ENCODE results near the gene CNTNAP5. TPM values are rescaled to one million over a fixed set of nuclear protein-coding genes. Genes with fewer than 3 reads are reported as not detected.

CNTNAP5 gene
- total RNA-seq, 1 experiment from 2014 or later = 0.48 TPM

DNA sequence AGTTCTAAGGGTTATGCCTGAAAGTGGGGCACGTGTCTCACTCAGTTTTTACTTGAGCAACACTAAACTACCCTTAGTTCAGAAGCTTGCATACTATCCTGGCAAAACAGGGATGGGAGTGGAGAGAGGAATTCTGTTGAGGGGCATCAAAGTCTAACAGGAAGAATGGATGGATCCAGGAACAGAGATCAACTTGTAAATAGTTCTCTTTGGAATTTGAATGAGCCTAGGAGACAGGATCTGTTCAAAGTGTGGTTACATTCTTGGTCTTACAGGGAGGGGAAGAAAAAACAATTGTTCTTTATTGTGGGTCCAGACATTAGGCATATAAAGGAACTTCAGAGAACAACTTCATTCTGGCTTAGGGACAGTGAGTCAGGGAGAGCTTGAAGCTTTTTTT is 560.2 kb downstream of the CNTNAP5 start:
- Histone ChIP-seq H2AFZ (ENCODE audit: low read length) (no peak overlapping the region), H3K4me1 (ENCODE audit: insufficient read depth, low read length) (no peaks in the 10 kb centered on the region; the same call in 1 of the 2 replicates), H3K4ac (ENCODE audit: low read depth, low read length) (no peak overlapping the region), H3K27ac (ENCODE audit: insufficient read length, low read depth, low read length) (no peak overlapping the region), H3K27me3 (ENCODE audit: insufficient read depth, low read length) (no peaks in the 10 kb centered on the region), H2BK120ac (ENCODE audit: low read depth, low read length, poor library complexity, severe bottlenecking) (no peak overlapping the region), H4K5ac (ENCODE audit: insufficient read length, low read depth, low read length) (no peak overlapping the region), H3K9me3 (ENCODE audit: control insufficient read depth, low read depth, low read length) (no peaks in the 10 kb centered on the region), H3K9ac (ENCODE audit: extremely low read depth, insufficient read length, low read length) (no peak overlapping the region), H3K56ac (ENCODE audit: insufficient read length, low read depth, low read length) (no peak overlapping the region), H3K79me2 (ENCODE audit: insufficient read depth, low read length) (no peaks in the 10 kb centered on the region), H4K8ac (replicated peaks; ENCODE audit: insufficient read length, low read depth, low read length) (no peak overlapping the region), H2AK5ac (ENCODE audit: insufficient read length, low read length) (no peak overlapping the region), H2BK5ac (ENCODE audit: insufficient read length, low read length) (no peak overlapping the region), H3K23me2 (ENCODE audit: insufficient read length, low read depth, low read length, poor library complexity, severe bottlenecking) (no peaks in the 10 kb centered on the region), H3T11ph (ENCODE audit: low read length) (no peak overlapping the region), H2BK15ac (ENCODE audit: low read depth, low read length) (no peak overlapping the region), H3K79me1 (ENCODE audit: insufficient read depth, low read depth, low read length, poor library complexity, severe bottlenecking) (no peaks in the 10 kb centered on the region), H3K4me2 (ENCODE audit: insufficient read depth, insufficient read length, low read length) (no peak overlapping the region), H3K14ac (ENCODE audit: insufficient read depth, low read length) (no peak overlapping the region), H2BK20ac (ENCODE audit: low read depth, low read length, poor library complexity, severe bottlenecking) (no peak overlapping the region), H3K18ac (ENCODE audit: insufficient read length, low read depth, low read length) (no peak overlapping the region), H4K91ac (ENCODE audit: insufficient read length, low read depth, low read length) (no peak overlapping the region), H3K23ac (ENCODE audit: insufficient read length, low read depth, low read length) (no peak overlapping the region), H2BK12ac (ENCODE audit: insufficient read length, low read depth, low read length) (no peak overlapping the region), H4K20me1 (ENCODE audit: control insufficient read depth, insufficient read depth, insufficient read length) (no peaks in the 10 kb centered on the region)
- Mint-ChIP-seq H3K4me1 (peaks cover 18 to 24% of the 10 kb centered on the region in 2 experiments), H3K27me3 (ENCODE audit: low read depth) (no peaks in the 10 kb centered on the region), H3K27ac (no peak overlapping the region), H3K9me3 (peaks cover 0 to 2% of the 10 kb centered on the region in 2 experiments; a peak in 1 of 5 replicates), H3K4me3 (no peak overlapping the region), H3K36me3 (ENCODE audit: insufficient read depth in 1 of 3, low read depth in 3 of 3) (no peaks in the 10 kb centered on the region; a peak in 1 of 7 replicates)
- TF ChIP-seq, protein P1, sequence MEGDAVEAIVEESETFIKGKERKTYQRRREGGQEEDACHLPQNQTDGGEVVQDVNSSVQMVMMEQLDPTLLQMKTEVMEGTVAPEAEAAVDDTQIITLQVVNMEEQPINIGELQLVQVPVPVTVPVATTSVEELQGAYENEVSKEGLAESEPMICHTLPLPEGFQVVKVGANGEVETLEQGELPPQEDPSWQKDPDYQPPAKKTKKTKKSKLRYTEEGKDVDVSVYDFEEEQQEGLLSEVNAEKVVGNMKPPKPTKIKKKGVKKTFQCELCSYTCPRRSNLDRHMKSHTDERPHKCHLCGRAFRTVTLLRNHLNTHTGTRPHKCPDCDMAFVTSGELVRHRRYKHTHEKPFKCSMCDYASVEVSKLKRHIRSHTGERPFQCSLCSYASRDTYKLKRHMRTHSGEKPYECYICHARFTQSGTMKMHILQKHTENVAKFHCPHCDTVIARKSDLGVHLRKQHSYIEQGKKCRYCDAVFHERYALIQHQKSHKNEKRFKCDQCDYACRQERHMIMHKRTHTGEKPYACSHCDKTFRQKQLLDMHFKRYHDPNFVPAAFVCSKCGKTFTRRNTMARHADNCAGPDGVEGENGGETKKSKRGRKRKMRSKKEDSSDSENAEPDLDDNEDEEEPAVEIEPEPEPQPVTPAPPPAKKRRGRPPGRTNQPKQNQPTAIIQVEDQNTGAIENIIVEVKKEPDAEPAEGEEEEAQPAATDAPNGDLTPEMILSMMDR (conservative IDR thresholded peaks at IDR 0.05) = no peak
- WGBS (ENCODE audit: extremely low coverage, insufficient read length, low lambda C conversion rate) = no CpG with 5 or more reads among the region's 1 CpG
- DNase-seq = no peak
